A549 (cell line): ENCODE measurements around the gene KCNQ1. TPM values are rescaled to one million over a fixed set of nuclear protein-coding genes. Genes with fewer than 3 reads are reported as not detected.

ENCODE experiments used
- ATAC-seq, 2 experiments: fragments of 200-7000 bp in 1 of 2; fragments of >200 bp in 1 of 2; cut with Nextera tagmentation in 1 of 2; cut with Tn5 transposase in 1 of 2; 3 replicates each; pipeline versions ENCODE4 v1.8.0 to v1.9.1; 2018 to 2020; ENCODE audit warnings: mild to moderate bottlenecking in 1 of 2, moderate library complexity in 1 of 2
- CTCF ChIA-PET: fragments of 300-600 bp; sonication (Branson Sonifier 250); formaldehyde crosslinking; extraction: SDS; loops from one replicate; lab custom pipeline; 2021; ENCODE audit warnings: antibody characterized with exemption, inconsistent platforms; lab: Yijun Ruan, JAX
- POLR2A ChIA-PET: fragments of 350-600 bp; formaldehyde crosslinking; extraction: SDS; loops from one replicate; lab custom pipeline; 2021; ENCODE audit warnings: antibody characterized with exemption, inconsistent platforms; lab: Yijun Ruan, JAX
- DNase-seq, 2 experiments: peaks; one replicate each; pipeline versions ENCODE4 v3.0.0 to v3.0.0-alpha.2; 2011 to 2016; ENCODE audit warnings: low read depth in 1 of 2, low spot score in 1 of 2
- FAIRE-seq: peaks from 2 replicates; lab custom pipeline; 2011; peaks lifted over from hg19 to GRCh38; lab: Jason Lieb, UNC
- H3K27ac ChIP-seq, 2 experiments: fragments of >200 bp; sonication (Bioruptor Twin); formaldehyde crosslinking; 3 replicates each; pipeline ENCODE4 v1.5.1; 2016 to 2017
- H3K4me1 ChIP-seq: fragments of >200 bp; sonication (Bioruptor Twin); formaldehyde crosslinking; 3 replicates; pipeline ENCODE4 v1.6.1; 2016
- H3K4me2 ChIP-seq: fragments of >200 bp; sonication (Bioruptor Twin); formaldehyde crosslinking; 3 replicates; pipeline ENCODE4 v1.6.1; 2016
- H3K4me3 ChIP-seq: fragments of >200 bp; sonication (Bioruptor Twin); formaldehyde crosslinking; 3 replicates; pipeline ENCODE4 v1.5.1; 2016
- H3K9me3 ChIP-seq: fragments of >200 bp; sonication (Bioruptor Twin); formaldehyde crosslinking; 3 replicates; pipeline ENCODE4 v1.6.1; 2016
- CBX2 ChIP-seq: fragments of 200-600 bp; sonication (generic); IDR thresholded peaks from 2 replicates; pipeline ENCODE4 v1.6.1; 2016; ENCODE audit warnings: low read depth, mild to moderate bottlenecking, borderline replicate concordance
- CHD2 ChIP-seq: fragments of 150-350 bp; IDR thresholded peaks from 2 replicates; pipeline ENCODE4 v1.6.1; 2014; ENCODE audit warnings: low read length; ENCODE audit not compliant: partially characterized antibody
- EP300 ChIP-seq, 2 experiments: fragments of >200 bp; sonication (Bioruptor Twin); formaldehyde crosslinking; IDR thresholded peaks; 2 replicates in 1 of 2; 3 replicates in 1 of 2; pipeline ENCODE4 v1.6.1; 2016 to 2017
- FOXS1 ChIP-seq: fragments of 250-450 bp; sonication (Bioruptor Pico); IDR thresholded peaks from 2 replicates; pipeline ENCODE4 v1.5.0; 2020; ENCODE audit warnings: mild to moderate bottlenecking, moderate library complexity
- HOXB13 ChIP-seq: fragments of 250-450 bp; sonication (Bioruptor Pico); IDR thresholded peaks from 2 replicates; pipeline ENCODE4 v1.5.0; 2020; ENCODE audit warnings: low read depth, mild to moderate bottlenecking, moderate library complexity
- HOXB5 ChIP-seq: fragments of 250-450 bp; sonication (Bioruptor Pico); IDR thresholded peaks from 2 replicates; pipeline ENCODE4 v1.5.0; 2020; ENCODE audit warnings: mild to moderate bottlenecking, moderate library complexity
- JUNB ChIP-seq: fragments of >200 bp; sonication (Bioruptor Twin); formaldehyde crosslinking; IDR thresholded peaks from 2 replicates; pipeline ENCODE4 v1.6.1; 2016
- KDM1A ChIP-seq: fragments of 200-600 bp; sonication (generic); IDR thresholded peaks from 2 replicates; pipeline ENCODE4 v1.6.1; 2016; ENCODE audit warnings: low read depth, mild to moderate bottlenecking
- KDM5A ChIP-seq: fragments of 200-600 bp; sonication (generic); IDR thresholded peaks from 2 replicates; pipeline ENCODE4 v1.6.1; 2016; ENCODE audit warnings: antibody characterized with exemption, mild to moderate bottlenecking
- MAZ ChIP-seq: fragments of 150-350 bp; IDR thresholded peaks from 2 replicates; pipeline ENCODE4 v1.6.1; 2014; ENCODE audit warnings: antibody characterized with exemption, low read depth, low read length, borderline replicate concordance
- NPAS2 ChIP-seq: fragments of 250-450 bp; sonication (Bioruptor Pico); IDR thresholded peaks from 2 replicates; pipeline ENCODE4 v1.8.0; 2022; ENCODE audit warnings: mild to moderate bottlenecking, moderate library complexity, borderline replicate concordance
- RNF2 ChIP-seq: fragments of 200-600 bp; sonication (generic); IDR thresholded peaks from 2 replicates; pipeline ENCODE4 v1.6.1; 2016; ENCODE audit warnings: low read depth, mild to moderate bottlenecking, antibody characterized with exemption, moderate library complexity, borderline replicate concordance
- ZFP36 ChIP-seq: fragments of 450-650 bp; IDR thresholded peaks from 2 replicates; pipeline ENCODE4 v1.6.1; 2014; ENCODE audit warnings: borderline replicate concordance; ENCODE audit not compliant: partially characterized antibody
- ZNF302 ChIP-seq: fragments of 250-450 bp; sonication (Bioruptor Pico); IDR thresholded peaks from 2 replicates; pipeline ENCODE4 v1.9.0; 2021; ENCODE audit warnings: inconsistent platforms, mild to moderate bottlenecking, moderate library complexity
- WGBS: methylation state at CpG from one replicate; pipeline ENCODE4 v1.1.6; 2017; ENCODE audit errors: missing lambda C conversion rate; 5-methylcytosine and 5-hydroxymethylcytosine counted together
- polyA plus RNA-seq, 4 experiments: library from polyadenylated mRNA; depleted of rRNA in 3 of 4; stranded (reverse); fragments of >200 nt; fragmentation: RNase III in 1 of 4; extraction: RNeasy Plus Mini Kit Qiagen cat#74134 plus additional on column Dnase treatment in 1 of 4; gene quantifications; 2 replicates in 3 of 4; 3 replicates in 1 of 4; pipeline ENCODE4 v1.2.3, GENCODE V29; 2011 to 2017
- TF ChIP-seq, protein P1 (sequence below): fragments of 250-450 bp; sonication (Bioruptor Pico); IDR thresholded peaks from 2 replicates; pipeline ENCODE4 v1.5.0; 2020; ENCODE audit warnings: low read depth, mild to moderate bottlenecking, moderate library complexity
- TF ChIP-seq, protein P2 (sequence below): fragments of 200-600 bp; sonication (generic); IDR thresholded peaks from 2 replicates; pipeline ENCODE4 v1.6.1; 2016; ENCODE audit warnings: antibody characterized with exemption, mild to moderate bottlenecking, moderate library complexity
- TF ChIP-seq, protein P3 (sequence below): fragments of 450-650 bp; IDR thresholded peaks from 2 replicates; pipeline ENCODE4 v1.6.1; 2014; ENCODE audit warnings: antibody characterized with exemption

The KCNQ1 gene
- polyA plus RNA-seq, 2 of the 4 experiments (the other 2 are of a cell fraction), result 0.14 to 0.17 TPM

GRCh38 chr11:2747248-2748027, 302.6 kb downstream of the KCNQ1 start:
- Histone ChIP-seq H3K27ac (no peak overlapping the region), H3K4me2 (no peak overlapping the region), H3K4me1 (peaks cover 4% of the 10 kb centered on the region), H3K9me3 (no peaks in the 10 kb centered on the region), H3K4me3 (no peak overlapping the region)
- DNase-seq, result no peak
- WGBS, result 78% methylated on average over 16 of the region's 16 CpGs
- ChIA-PET CTCF (no interaction called here), POLR2A (no interaction called here)
- ATAC-seq, result no peak
- no peak for TF ChIP-seq NPAS2 (CRISPR knock-in tag)
- no peak for TF ChIP-seq RNF2
- TF ChIP-seq FOXS1, result no peak
- TF ChIP-seq, protein P1, sequence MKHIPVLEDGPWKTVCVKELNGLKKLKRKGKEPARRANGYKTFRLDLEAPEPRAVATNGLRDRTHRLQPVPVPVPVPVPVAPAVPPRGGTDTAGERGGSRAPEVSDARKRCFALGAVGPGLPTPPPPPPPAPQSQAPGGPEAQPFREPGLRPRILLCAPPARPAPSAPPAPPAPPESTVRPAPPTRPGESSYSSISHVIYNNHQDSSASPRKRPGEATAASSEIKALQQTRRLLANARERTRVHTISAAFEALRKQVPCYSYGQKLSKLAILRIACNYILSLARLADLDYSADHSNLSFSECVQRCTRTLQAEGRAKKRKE (CRISPR knock-in tag), result no peak
- no peak for TF ChIP-seq HOXB13 (CRISPR knock-in tag)
- no peak for TF ChIP-seq KDM1A
- TF ChIP-seq ZNF302, result no peak
- TF ChIP-seq EP300 (IDR thresholded peaks at IDR 0.05), result no peak
- TF ChIP-seq HOXB5 (CRISPR knock-in tag), result no peak
- no peak for TF ChIP-seq JUNB
- TF ChIP-seq CBX2, result no peak
- TF ChIP-seq, protein P2, sequence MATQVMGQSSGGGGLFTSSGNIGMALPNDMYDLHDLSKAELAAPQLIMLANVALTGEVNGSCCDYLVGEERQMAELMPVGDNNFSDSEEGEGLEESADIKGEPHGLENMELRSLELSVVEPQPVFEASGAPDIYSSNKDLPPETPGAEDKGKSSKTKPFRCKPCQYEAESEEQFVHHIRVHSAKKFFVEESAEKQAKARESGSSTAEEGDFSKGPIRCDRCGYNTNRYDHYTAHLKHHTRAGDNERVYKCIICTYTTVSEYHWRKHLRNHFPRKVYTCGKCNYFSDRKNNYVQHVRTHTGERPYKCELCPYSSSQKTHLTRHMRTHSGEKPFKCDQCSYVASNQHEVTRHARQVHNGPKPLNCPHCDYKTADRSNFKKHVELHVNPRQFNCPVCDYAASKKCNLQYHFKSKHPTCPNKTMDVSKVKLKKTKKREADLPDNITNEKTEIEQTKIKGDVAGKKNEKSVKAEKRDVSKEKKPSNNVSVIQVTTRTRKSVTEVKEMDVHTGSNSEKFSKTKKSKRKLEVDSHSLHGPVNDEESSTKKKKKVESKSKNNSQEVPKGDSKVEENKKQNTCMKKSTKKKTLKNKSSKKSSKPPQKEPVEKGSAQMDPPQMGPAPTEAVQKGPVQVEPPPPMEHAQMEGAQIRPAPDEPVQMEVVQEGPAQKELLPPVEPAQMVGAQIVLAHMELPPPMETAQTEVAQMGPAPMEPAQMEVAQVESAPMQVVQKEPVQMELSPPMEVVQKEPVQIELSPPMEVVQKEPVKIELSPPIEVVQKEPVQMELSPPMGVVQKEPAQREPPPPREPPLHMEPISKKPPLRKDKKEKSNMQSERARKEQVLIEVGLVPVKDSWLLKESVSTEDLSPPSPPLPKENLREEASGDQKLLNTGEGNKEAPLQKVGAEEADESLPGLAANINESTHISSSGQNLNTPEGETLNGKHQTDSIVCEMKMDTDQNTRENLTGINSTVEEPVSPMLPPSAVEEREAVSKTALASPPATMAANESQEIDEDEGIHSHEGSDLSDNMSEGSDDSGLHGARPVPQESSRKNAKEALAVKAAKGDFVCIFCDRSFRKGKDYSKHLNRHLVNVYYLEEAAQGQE, result no peak
- no peak for TF ChIP-seq KDM5A
- TF ChIP-seq CHD2, result no peak
- TF ChIP-seq ZFP36, result no peak
- no peak for TF ChIP-seq MAZ
- FAIRE-seq, result no peak

DNA sequence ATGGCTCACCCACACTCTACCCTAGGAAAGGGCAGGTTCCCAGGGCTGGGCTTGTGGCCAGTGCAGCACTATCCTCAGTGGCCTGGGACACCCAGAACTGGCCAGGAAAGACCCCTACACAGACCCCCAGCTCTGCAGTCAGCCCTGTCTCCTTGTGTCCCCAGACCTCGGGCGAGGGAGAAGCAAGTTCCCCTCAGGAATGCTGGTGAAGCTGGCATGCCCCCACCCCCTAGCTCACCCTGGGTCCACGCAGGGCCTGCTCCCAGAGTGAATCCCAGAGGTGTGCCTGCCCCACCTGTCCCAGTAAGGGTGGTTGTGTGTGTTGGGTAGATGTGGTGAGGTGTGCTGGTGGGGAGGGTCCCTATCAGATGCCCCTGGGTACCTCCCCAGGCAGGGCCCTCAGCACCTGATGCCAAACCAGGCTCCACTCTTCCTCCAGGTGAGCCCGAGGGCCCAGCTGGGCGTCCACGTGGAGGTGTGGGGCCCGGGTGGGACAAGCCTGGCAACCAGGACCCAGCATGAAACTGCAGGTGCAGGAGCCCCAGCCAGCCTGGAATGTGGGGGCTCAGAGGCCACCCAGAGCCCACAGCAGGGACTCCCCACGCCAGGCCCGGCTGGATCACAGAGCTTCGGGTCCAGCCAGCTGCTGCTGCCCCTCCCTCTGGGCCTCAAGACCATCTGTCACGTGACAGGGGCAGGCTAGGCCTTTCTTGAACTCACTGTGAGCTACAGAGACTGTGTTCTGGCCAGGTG, 303.4 kb downstream of the KCNQ1 start:
- 0 out of 3 replicates have a peak, but pooled peaks cover 5% of the 10 kb centered on the region for H3K4me1 ChIP-seq
- WGBS, result 56% methylated on average over 7 of the region's 11 CpGs
- H3K4me2 ChIP-seq, result no peak overlapping the region
- H3K4me3 ChIP-seq, result no peak overlapping the region
- FAIRE-seq (no peak), DNase-seq (no peak), ATAC-seq (no peak)
- POLR2A ChIA-PET, result no interaction called here
- no peak overlapping the region for H3K27ac ChIP-seq
- CTCF ChIA-PET, result interaction anchor here (1.1 to 1.3 kb wide), 3 partner anchors 11 to 216 kb away, joined by 3 read pairs; no protein-coding TSS in a partner anchor
- no peaks in the 10 kb centered on the region for H3K9me3 ChIP-seq
- no peak for TF ChIP-seq MAZ
- TF ChIP-seq, protein P3, sequence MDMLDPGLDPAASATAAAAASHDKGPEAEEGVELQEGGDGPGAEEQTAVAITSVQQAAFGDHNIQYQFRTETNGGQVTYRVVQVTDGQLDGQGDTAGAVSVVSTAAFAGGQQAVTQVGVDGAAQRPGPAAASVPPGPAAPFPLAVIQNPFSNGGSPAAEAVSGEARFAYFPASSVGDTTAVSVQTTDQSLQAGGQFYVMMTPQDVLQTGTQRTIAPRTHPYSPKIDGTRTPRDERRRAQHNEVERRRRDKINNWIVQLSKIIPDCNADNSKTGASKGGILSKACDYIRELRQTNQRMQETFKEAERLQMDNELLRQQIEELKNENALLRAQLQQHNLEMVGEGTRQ, result 0 out of 2 replicates have a peak, but pooled peaks have one; percentile 23
